ENCODE measurements around the gene ARL5B. TPM values are rescaled to one million over a fixed set of nuclear protein-coding genes. Genes with fewer than 3 reads are reported as not detected.
A peak's percentile ranks its signal among the peaks of the same experiment; 100 is the strongest.
"Not testable (repeated sequence)": the region's sequence is repeated elsewhere in the genome, so short reads cannot be mapped to it uniquely, and the experiment has no call there.

ARL5B gene
- total RNA-seq = 11.8 TPM

- peak; percentile 98 for DNase-seq (ENCODE audit: low spot score)
These were observed at the start of gene ARL5B for GRCh38 chr10:18659125-18659818. Gene ARL5B (plus strand): TSS chr10:18659431. CDS start chr10:18659638, 207 bp downstream.

GRCh38 chr10:18610517-18610916, 48.7 kb upstream of the ARL5B start:
- DNase-seq (ENCODE audit: low spot score) = peak; percentile 61

GRCh38 chr10:18611168-18611567, 48.1 kb upstream of the ARL5B start:
- DNase-seq (ENCODE audit: low spot score) = no peak

GRCh38 chr10:18615618-18616017, 43.6 kb upstream of the ARL5B start:
- DNase-seq (ENCODE audit: low spot score) = no peak

GRCh38 chr10:18616337-18616736, 42.9 kb upstream of the ARL5B start:
- DNase-seq (ENCODE audit: low spot score) = no peak

- DNase-seq (ENCODE audit: low spot score) = no peak
These were observed 40.2 kb upstream of the ARL5B start for GRCh38 chr10:18619016-18619415.

GRCh38 chr10:18620856-18621255, 38.4 kb upstream of the ARL5B start:
- DNase-seq (ENCODE audit: low spot score) = no peak

GRCh38 chr10:18623671-18624070, 35.6 kb upstream of the ARL5B start:
- DNase-seq (ENCODE audit: low spot score) = not testable (repeated sequence)

GRCh38 chr10:18625886-18626285, 33.3 kb upstream of the ARL5B start:
- DNase-seq (ENCODE audit: low spot score) = no peak

GRCh38 chr10:18627452-18628018, 31.7 kb upstream of the ARL5B start:
- DNase-seq (ENCODE audit: low spot score) = peak; percentile 83

GRCh38 chr10:18632500-18632899, 26.7 kb upstream of the ARL5B start:
- DNase-seq (ENCODE audit: low spot score) = not testable (repeated sequence)

- no peak for DNase-seq (ENCODE audit: low spot score)
These were observed 23.2 kb upstream of the ARL5B start for GRCh38 chr10:18635995-18636394.

GRCh38 chr10:18637400-18637799, 21.8 kb upstream of the ARL5B start:
- DNase-seq (ENCODE audit: low spot score) = not testable (repeated sequence)

GRCh38 chr10:18639719-18640118, 19.5 kb upstream of the ARL5B start:
- DNase-seq (ENCODE audit: low spot score) = not testable (repeated sequence)

- no peak for DNase-seq (ENCODE audit: low spot score)
These were observed 12.1 kb upstream of the ARL5B start for GRCh38 chr10:18647151-18647550.

GRCh38 chr10:18647945-18648344, 11.3 kb upstream of the ARL5B start:
- DNase-seq (ENCODE audit: low spot score) = no peak

- no peak for DNase-seq (ENCODE audit: low spot score)
These were observed 9.8 kb upstream of the ARL5B start for GRCh38 chr10:18649364-18649959.

- DNase-seq (ENCODE audit: low spot score) = no peak
These were observed 8.7 kb upstream of the ARL5B start for GRCh38 chr10:18650404-18650997.

- peak; percentile 94 for DNase-seq (ENCODE audit: low spot score)
These were observed 7.8 kb upstream of the ARL5B start, which contains the start of gene NSUN6 for GRCh38 chr10:18651324-18652007. Gene NSUN6 (minus strand): TSS chr10:18651587. CDS start chr10:18651203, 384 bp downstream.

GRCh38 chr10:18653112-18653511, 6.1 kb upstream of the ARL5B start:
- DNase-seq (ENCODE audit: low spot score) = no peak

GRCh38 chr10:18656724-18657123, 2.5 kb upstream of the ARL5B start:
- DNase-seq (ENCODE audit: low spot score) = no peak

Data from ureter (tissue), 1 donor.